Activated T-cell treated with anti-CD3 and anti-CD28 coated beads, Interleukin-2, amount 50 U/mL, for 72 hours (primary cell): ENCODE results near the gene WASHC2C. TPM values are rescaled to one million over a fixed set of nuclear protein-coding genes. Genes with fewer than 3 reads are reported as not detected.
"Not testable (repeated sequence)": the region's sequence is repeated elsewhere in the genome, so short reads cannot be mapped to it uniquely, and the experiment has no call there.

Experiments used
- ATAC-seq, 2 donors: fragments of 150-1000 bp; cut with Tn5 transposase; replicated peaks in 1 of 2; 2 replicates each; pipeline ENCODE4 v1.10.0; 2021; ENCODE audit warnings: moderate library complexity in 2 of 2, mild to moderate bottlenecking in 1 of 2
- DNase-seq, 2 donors: peaks; one replicate each; pipeline ENCODE4 v3.0.0; 2021 to 2022; ENCODE audit warnings: mixed read lengths in 1 of 2
- H3K27ac Mint-ChIP-seq: one replicate; pipeline ENCODE4 v1.8.0; 2022; ENCODE audit warnings: mild to moderate bottlenecking, moderate library complexity, mixed read lengths
- H3K27me3 Mint-ChIP-seq: one replicate; pipeline ENCODE4 v1.8.0; 2022; ENCODE audit warnings: low read depth, mixed read lengths
- H3K36me3 Mint-ChIP-seq, 2 donors: one replicate each; pipeline ENCODE4 v1.8.0; 2022; ENCODE audit warnings: mixed read lengths in 2 of 2, mild to moderate bottlenecking in 1 of 2; ENCODE audit not compliant: insufficient read depth in 2 of 2
- H3K4me1 Mint-ChIP-seq: one replicate; pipeline ENCODE4 v1.8.0; 2022; ENCODE audit warnings: low read depth, mixed read lengths
- H3K4me3 Mint-ChIP-seq, 2 donors: one replicate each; pipeline ENCODE4 v1.8.0; 2022; ENCODE audit warnings: mild to moderate bottlenecking in 2 of 2, mixed read lengths in 2 of 2, moderate library complexity in 2 of 2
- H3K9me3 Mint-ChIP-seq, 2 donors: one replicate each; pipeline ENCODE4 v1.8.0; 2022; ENCODE audit warnings: mixed read lengths in 2 of 2
- total RNA-seq, 2 donors: library from RNA; stranded (reverse); gene quantifications; one replicate each; pipeline ENCODE4 v1.2.3, GENCODE V29; 2022

Gene WASHC2C
- total RNA-seq, 2 donors from 2014 or later: 29.8 to 34.2 TPM

- H3K4me1 Mint-ChIP-seq, H3K27me3 Mint-ChIP-seq, ATAC-seq, H3K27ac Mint-ChIP-seq, H3K36me3 Mint-ChIP-seq, H3K9me3 Mint-ChIP-seq, DNase-seq, H3K4me3 Mint-ChIP-seq: not testable (repeated sequence)
Observed at GRCh38 chr10:45789991-45790390, 62.9 kb downstream of the WASHC2C start.

- not testable (repeated sequence) for DNase-seq, H3K36me3 Mint-ChIP-seq, H3K4me3 Mint-ChIP-seq, H3K27ac Mint-ChIP-seq, H3K9me3 Mint-ChIP-seq, ATAC-seq, H3K27me3 Mint-ChIP-seq, H3K4me1 Mint-ChIP-seq
Observed at GRCh38 chr10:45790694-45791426, 63.8 kb downstream of the WASHC2C start.

- DNase-seq, H3K4me1 Mint-ChIP-seq, H3K27me3 Mint-ChIP-seq, H3K27ac Mint-ChIP-seq, ATAC-seq, H3K4me3 Mint-ChIP-seq, H3K9me3 Mint-ChIP-seq, H3K36me3 Mint-ChIP-seq: not testable (repeated sequence)
Observed at GRCh38 chr10:45794761-45795160, 67.7 kb downstream of the WASHC2C start.

GRCh38 chr10:45803060-45804010, 76.3 kb downstream of the WASHC2C start:
- not testable (repeated sequence) for H3K27me3 Mint-ChIP-seq, H3K4me3 Mint-ChIP-seq, DNase-seq, H3K9me3 Mint-ChIP-seq, H3K4me1 Mint-ChIP-seq, H3K27ac Mint-ChIP-seq, H3K36me3 Mint-ChIP-seq, ATAC-seq

GRCh38 chr10:45804996-45805395, 77.9 kb downstream of the WASHC2C start:
- H3K27ac Mint-ChIP-seq, H3K36me3 Mint-ChIP-seq, H3K4me1 Mint-ChIP-seq, DNase-seq, H3K4me3 Mint-ChIP-seq, H3K27me3 Mint-ChIP-seq, ATAC-seq, H3K9me3 Mint-ChIP-seq: not testable (repeated sequence)

GRCh38 chr10:45809837-45810236, 82.8 kb downstream of the WASHC2C start:
- ATAC-seq: no peak
- H3K4me1 Mint-ChIP-seq: no peaks in the 10 kb centered on the region
- H3K27ac Mint-ChIP-seq: no peak overlapping the region
- H3K36me3 Mint-ChIP-seq: no peaks in the 10 kb centered on the region
- DNase-seq: no peak
- no peak overlapping the region for H3K4me3 Mint-ChIP-seq
- H3K27me3 Mint-ChIP-seq: no peaks in the 10 kb centered on the region
- H3K9me3 Mint-ChIP-seq: no peaks in the 10 kb centered on the region

- DNase-seq: no peak
- no peaks in the 10 kb centered on the region for H3K27me3 Mint-ChIP-seq
- H3K36me3 Mint-ChIP-seq: no peaks in the 10 kb centered on the region
Observed at GRCh38 chr10:45811075-45811474, 84.0 kb downstream of the WASHC2C start.

GRCh38 chr10:45812959-45813358, 85.9 kb downstream of the WASHC2C start:
- not testable (repeated sequence) for H3K4me3 Mint-ChIP-seq, H3K36me3 Mint-ChIP-seq, H3K9me3 Mint-ChIP-seq, H3K27me3 Mint-ChIP-seq, H3K4me1 Mint-ChIP-seq, ATAC-seq, DNase-seq, H3K27ac Mint-ChIP-seq

More at GRCh38 chr10:45811075-45811474, 84.0 kb downstream of the WASHC2C start:
- no peak for ATAC-seq
- no peaks in the 10 kb centered on the region for H3K4me1 Mint-ChIP-seq
- H3K9me3 Mint-ChIP-seq: no peaks in the 10 kb centered on the region
- H3K4me3 Mint-ChIP-seq: no peak overlapping the region
- H3K27ac Mint-ChIP-seq: no peak overlapping the region

- H3K4me3 Mint-ChIP-seq, H3K9me3 Mint-ChIP-seq, H3K27me3 Mint-ChIP-seq, ATAC-seq, H3K36me3 Mint-ChIP-seq, DNase-seq, H3K27ac Mint-ChIP-seq, H3K4me1 Mint-ChIP-seq: not testable (repeated sequence)
Observed at GRCh38 chr10:45814146-45814545, 87.1 kb downstream of the WASHC2C start.

GRCh38 chr10:45817130-45817859, 90.2 kb downstream of the WASHC2C start:
- Mint-ChIP-seq H3K4me1 (no peaks in the 10 kb centered on the region), H3K27ac (no peak overlapping the region), H3K36me3 (no peaks in the 10 kb centered on the region), H3K9me3 (no peaks in the 10 kb centered on the region), H3K27me3 (no peaks in the 10 kb centered on the region), H3K4me3 (no peak overlapping the region)
- ATAC-seq: no peak
- DNase-seq: no peak

- no peak for ATAC-seq
- Mint-ChIP-seq H3K9me3 (no peaks in the 10 kb centered on the region), H3K36me3 (no peaks in the 10 kb centered on the region), H3K27me3 (no peaks in the 10 kb centered on the region), H3K4me1 (no peaks in the 10 kb centered on the region), H3K27ac (no peak overlapping the region), H3K4me3 (no peak overlapping the region)
- DNase-seq: no peak
Observed at GRCh38 chr10:45817912-45818311, 90.8 kb downstream of the WASHC2C start.

- ATAC-seq: no peak
- Mint-ChIP-seq H3K27ac (no peak overlapping the region), H3K27me3 (no peaks in the 10 kb centered on the region), H3K4me1 (no peaks in the 10 kb centered on the region), H3K36me3 (no peaks in the 10 kb centered on the region), H3K9me3 (no peaks in the 10 kb centered on the region), H3K4me3 (no peak overlapping the region)
- no peak for DNase-seq
Observed at GRCh38 chr10:45819552-45819951, 92.5 kb downstream of the WASHC2C start.
